ENCODE data around the gene TENT5C.

GRCh38 chr1:117616356-117616755, 10.5 kb downstream of the TENT5C start:
- TF ChIP-seq CTCF (IDR thresholded peaks at IDR 0.05; ENCODE audit: control extremely low read depth in 1 of 3, insufficient read depth in 1 of 3, low read depth in 1 of 3, low read length in 3 of 3) (no peak), BRCA1 (IDR thresholded peaks at IDR 0.05; ENCODE audit: low read depth, low read length) (no peak), RXRA (IDR thresholded peaks at IDR 0.05; ENCODE audit: insufficient read depth, low read depth, low read length) (no peak), GTF2F1 (IDR thresholded peaks at IDR 0.05; ENCODE audit: borderline replicate concordance, low read depth, low read length) (no peak)
